C4-2B (cell line): Measurements from ENCODE around the gene TMEM116.

Source experiments
- ZFX ChIP-seq: fragments of 450-650 bp; IDR thresholded peaks from 2 replicates; pipeline ENCODE4 v1.6.1; 2017
- TF ChIP-seq, protein P1 (sequence below): fragments of 450-650 bp; conservative IDR thresholded peaks from 2 replicates; pipeline ENCODE4 v1.5.1; 2017; ENCODE audit warnings: mild to moderate bottlenecking

GRCh38 chr12:111971800-111972199, 41.2 kb downstream of the TMEM116 start:
- TF ChIP-seq ZFX = no peak
- TF ChIP-seq, protein P1, sequence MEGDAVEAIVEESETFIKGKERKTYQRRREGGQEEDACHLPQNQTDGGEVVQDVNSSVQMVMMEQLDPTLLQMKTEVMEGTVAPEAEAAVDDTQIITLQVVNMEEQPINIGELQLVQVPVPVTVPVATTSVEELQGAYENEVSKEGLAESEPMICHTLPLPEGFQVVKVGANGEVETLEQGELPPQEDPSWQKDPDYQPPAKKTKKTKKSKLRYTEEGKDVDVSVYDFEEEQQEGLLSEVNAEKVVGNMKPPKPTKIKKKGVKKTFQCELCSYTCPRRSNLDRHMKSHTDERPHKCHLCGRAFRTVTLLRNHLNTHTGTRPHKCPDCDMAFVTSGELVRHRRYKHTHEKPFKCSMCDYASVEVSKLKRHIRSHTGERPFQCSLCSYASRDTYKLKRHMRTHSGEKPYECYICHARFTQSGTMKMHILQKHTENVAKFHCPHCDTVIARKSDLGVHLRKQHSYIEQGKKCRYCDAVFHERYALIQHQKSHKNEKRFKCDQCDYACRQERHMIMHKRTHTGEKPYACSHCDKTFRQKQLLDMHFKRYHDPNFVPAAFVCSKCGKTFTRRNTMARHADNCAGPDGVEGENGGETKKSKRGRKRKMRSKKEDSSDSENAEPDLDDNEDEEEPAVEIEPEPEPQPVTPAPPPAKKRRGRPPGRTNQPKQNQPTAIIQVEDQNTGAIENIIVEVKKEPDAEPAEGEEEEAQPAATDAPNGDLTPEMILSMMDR = no peak
